NCI-H187 treated with DMSO at 0.1 percent for 48 hours (cell line): ENCODE measurements around the gene CD83.

ENCODE experiments used
- DNase-seq: peaks from one replicate; lab custom pipeline; 2025; lab: John Stamatoyannopoulos, UW

The CD83 gene

GRCh38 chr6:14091339-14091978 is 26.1 kb upstream of the CD83 start:
- DNase-seq = no peak

- no peak for DNase-seq
Observed at GRCh38 chr6:14092316-14092715, 25.3 kb upstream of the CD83 start.

- no peak for DNase-seq
Observed at GRCh38 chr6:14092838-14093789, 24.5 kb upstream of the CD83 start.

- DNase-seq = no peak
Observed at GRCh38 chr6:14094721-14095120, 22.9 kb upstream of the CD83 start.

GRCh38 chr6:14095437-14095836 is 22.1 kb upstream of the CD83 start:
- DNase-seq = no peak

- no peak for DNase-seq
Observed at GRCh38 chr6:14100138-14100537, 17.4 kb upstream of the CD83 start.

- no peak for DNase-seq
Observed at GRCh38 chr6:14100966-14101365, 16.6 kb upstream of the CD83 start.

GRCh38 chr6:14102383-14102782 is 15.2 kb upstream of the CD83 start:
- DNase-seq = no peak

GRCh38 chr6:14105547-14105946 is 12.0 kb upstream of the CD83 start:
- no peak for DNase-seq

- DNase-seq = no peak
Observed at GRCh38 chr6:14107000-14107399, 10.6 kb upstream of the CD83 start.

GRCh38 chr6:14107711-14108494 is 9.7 kb upstream of the CD83 start:
- DNase-seq = no peak

GRCh38 chr6:14108571-14109410 is 8.8 kb upstream of the CD83 start:
- no peak for DNase-seq

- no peak for DNase-seq
Observed at GRCh38 chr6:14109411-14109826, 8.2 kb upstream of the CD83 start.

- no peak for DNase-seq
Observed at GRCh38 chr6:14110001-14110818, 7.4 kb upstream of the CD83 start.

GRCh38 chr6:14113976-14114375 is 3.6 kb upstream of the CD83 start:
- no peak for DNase-seq

- DNase-seq = no peak
Observed at GRCh38 chr6:14118091-14118439, 493 bp downstream of the CD83 start.

- DNase-seq = no peak
Observed at GRCh38 chr6:14118446-14118845, 874 bp downstream of the CD83 start.

- no peak for DNase-seq
Observed at GRCh38 chr6:14119784-14120183, 2.2 kb downstream of the CD83 start.

GRCh38 chr6:14120546-14120945 is 3.0 kb downstream of the CD83 start:
- no peak for DNase-seq

- DNase-seq = no peak
Observed at GRCh38 chr6:14121936-14122344, 4.4 kb downstream of the CD83 start.
